ENCODE data around the gene MRPS15. TPM values are rescaled to one million over a fixed set of nuclear protein-coding genes. Genes with fewer than 3 reads are reported as not detected.

Gene MRPS15
- total and polyA plus RNA-seq, 2 of the 13 experiments (the other 11 are each of a cell fraction or from before 2014, with no cell fraction given), result 59.0 to 113 TPM

DNA sequence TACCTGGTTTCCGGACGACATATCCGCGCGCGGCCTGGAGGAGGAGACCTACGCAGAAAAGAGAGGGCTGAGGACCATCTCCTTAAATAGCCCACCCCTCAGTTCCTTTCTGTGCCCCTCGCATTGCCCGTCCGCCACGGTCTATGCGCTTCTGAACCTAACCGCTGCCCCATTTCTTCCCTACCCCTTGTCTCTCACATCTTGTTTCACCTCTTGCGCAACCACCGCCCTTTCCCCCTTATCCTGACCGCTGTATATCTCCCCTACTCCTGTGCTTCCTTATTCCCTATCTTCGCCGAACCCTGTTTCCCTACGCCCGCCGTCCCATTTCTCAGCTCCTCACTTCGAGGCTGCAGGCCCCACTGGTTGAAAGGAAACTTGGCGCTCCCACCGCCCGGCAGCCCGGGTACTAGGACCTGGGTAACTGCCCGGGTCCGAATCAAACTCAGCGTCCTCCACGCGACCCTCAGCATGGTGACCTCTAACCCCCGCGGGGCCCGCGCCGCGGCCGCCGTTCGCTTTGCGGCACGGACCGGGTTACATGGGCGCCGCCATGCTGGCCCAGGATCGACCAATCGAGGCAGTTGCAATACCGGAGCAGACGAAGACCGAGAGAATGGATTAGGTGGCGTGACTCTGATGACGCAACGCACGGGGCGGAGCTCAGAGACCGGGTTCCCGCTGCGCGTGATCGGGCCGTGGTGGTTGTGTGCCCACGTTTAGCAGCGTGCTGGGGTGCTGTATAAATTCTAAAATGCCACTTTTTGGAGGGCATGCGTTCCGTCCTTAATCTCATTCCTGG is at the start of gene MRPS15 (continued):
- no peak; the same call in 1 of the 2 replicates for TF ChIP-seq ZBTB1 (CRISPR knock-in tag; IDR thresholded peaks at IDR 0.05; ENCODE audit: borderline replicate concordance)
- TF ChIP-seq MEIS2 (CRISPR knock-in tag; IDR thresholded peaks at IDR 0.05), result no peak
- no peak for TF ChIP-seq SSRP1 (CRISPR knock-in tag; IDR thresholded peaks at IDR 0.05)
- peak; percentile 98 for TF ChIP-seq SALL2 (CRISPR knock-in tag; IDR thresholded peaks at IDR 0.05)
- TF ChIP-seq TEAD3 (CRISPR knock-in tag; optimal IDR thresholded peaks at IDR 0.05; ENCODE audit: borderline replicate concordance), result peak; percentile 89
- peak; percentile 88; the same call in 1 of the 2 replicates for TF ChIP-seq ZNF724P (CRISPR knock-in tag; IDR thresholded peaks at IDR 0.05; ENCODE audit: borderline replicate concordance)
- TF ChIP-seq MBD4 (IDR thresholded peaks at IDR 0.05; ENCODE audit: borderline replicate concordance, low read length), result no peak
- TF ChIP-seq, protein P1, sequence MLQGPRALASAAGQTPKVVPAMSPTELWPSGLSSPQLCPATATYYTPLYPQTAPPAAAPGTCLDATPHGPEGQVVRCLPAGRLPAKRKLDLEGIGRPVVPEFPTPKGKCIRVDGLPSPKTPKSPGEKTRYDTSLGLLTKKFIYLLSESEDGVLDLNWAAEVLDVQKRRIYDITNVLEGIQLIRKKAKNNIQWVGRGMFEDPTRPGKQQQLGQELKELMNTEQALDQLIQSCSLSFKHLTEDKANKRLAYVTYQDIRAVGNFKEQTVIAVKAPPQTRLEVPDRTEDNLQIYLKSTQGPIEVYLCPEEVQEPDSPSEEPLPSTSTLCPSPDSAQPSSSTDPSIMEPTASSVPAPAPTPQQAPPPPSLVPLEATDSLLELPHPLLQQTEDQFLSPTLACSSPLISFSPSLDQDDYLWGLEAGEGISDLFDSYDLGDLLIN (CRISPR knock-in tag; IDR thresholded peaks at IDR 0.05; ENCODE audit: borderline replicate concordance), result no peak
- TF ChIP-seq MED13 (CRISPR knock-in tag; IDR thresholded peaks at IDR 0.05), result 0 out of 2 replicates have a peak, but pooled peaks have one; percentile 68
- no peak for TF ChIP-seq GTF2F1 (IDR thresholded peaks at IDR 0.05; ENCODE audit: low read length)
- peak; percentile 92; the same call in 1 of the 2 replicates for TF ChIP-seq ZNF598 (CRISPR knock-in tag; IDR thresholded peaks at IDR 0.05; ENCODE audit: borderline replicate concordance)
- TF ChIP-seq ATF1 (CRISPR knock-in tag; IDR thresholded peaks at IDR 0.05), result peak; percentile 80
- no peak for TF ChIP-seq ELF4 (CRISPR knock-in tag; IDR thresholded peaks at IDR 0.05; ENCODE audit: borderline replicate concordance)
- TF ChIP-seq, protein P2, sequence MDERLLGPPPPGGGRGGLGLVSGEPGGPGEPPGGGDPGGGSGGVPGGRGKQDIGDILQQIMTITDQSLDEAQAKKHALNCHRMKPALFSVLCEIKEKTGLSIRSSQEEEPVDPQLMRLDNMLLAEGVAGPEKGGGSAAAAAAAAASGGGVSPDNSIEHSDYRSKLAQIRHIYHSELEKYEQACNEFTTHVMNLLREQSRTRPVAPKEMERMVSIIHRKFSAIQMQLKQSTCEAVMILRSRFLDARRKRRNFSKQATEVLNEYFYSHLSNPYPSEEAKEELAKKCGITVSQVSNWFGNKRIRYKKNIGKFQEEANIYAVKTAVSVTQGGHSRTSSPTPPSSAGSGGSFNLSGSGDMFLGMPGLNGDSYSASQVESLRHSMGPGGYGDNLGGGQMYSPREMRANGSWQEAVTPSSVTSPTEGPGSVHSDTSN (CRISPR knock-in tag; IDR thresholded peaks at IDR 0.05), result no peak
- TF ChIP-seq HMG20B (CRISPR knock-in tag; conservative IDR thresholded peaks at IDR 0.05), result peak; percentile 66; the same call in 1 of the 2 replicates
- TF ChIP-seq POLR2AphosphoS2 (IDR thresholded peaks at IDR 0.05; ENCODE audit: low read depth, low read length), result peak; percentile 100
- peak; percentile 50; the same call in 1 of the 2 replicates for TF ChIP-seq PHF21A (CRISPR knock-in tag; IDR thresholded peaks at IDR 0.05)
- TF ChIP-seq, protein P3, sequence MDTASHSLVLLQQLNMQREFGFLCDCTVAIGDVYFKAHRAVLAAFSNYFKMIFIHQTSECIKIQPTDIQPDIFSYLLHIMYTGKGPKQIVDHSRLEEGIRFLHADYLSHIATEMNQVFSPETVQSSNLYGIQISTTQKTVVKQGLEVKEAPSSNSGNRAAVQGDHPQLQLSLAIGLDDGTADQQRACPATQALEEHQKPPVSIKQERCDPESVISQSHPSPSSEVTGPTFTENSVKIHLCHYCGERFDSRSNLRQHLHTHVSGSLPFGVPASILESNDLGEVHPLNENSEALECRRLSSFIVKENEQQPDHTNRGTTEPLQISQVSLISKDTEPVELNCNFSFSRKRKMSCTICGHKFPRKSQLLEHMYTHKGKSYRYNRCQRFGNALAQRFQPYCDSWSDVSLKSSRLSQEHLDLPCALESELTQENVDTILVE (CRISPR knock-in tag; IDR thresholded peaks at IDR 0.05), result peak; percentile 99
- TF ChIP-seq, protein P4, sequence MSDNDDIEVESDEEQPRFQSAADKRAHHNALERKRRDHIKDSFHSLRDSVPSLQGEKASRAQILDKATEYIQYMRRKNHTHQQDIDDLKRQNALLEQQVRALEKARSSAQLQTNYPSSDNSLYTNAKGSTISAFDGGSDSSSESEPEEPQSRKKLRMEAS (IDR thresholded peaks at IDR 0.05), result peak; percentile 93

Measured in HepG2 (cell line).